NB4 (cell line): ENCODE data around the gene MAP3K13.

ENCODE experiments used
- CTCF ChIP-seq: IDR thresholded peaks from one replicate; pipeline ENCODE4 v1.5.1; 2012; ENCODE audit warnings: low read depth, low read length
- POLR2A ChIP-seq: IDR thresholded peaks from 2 replicates; pipeline ENCODE4 v1.6.1; 2011; ENCODE audit warnings: mild to moderate bottlenecking; ENCODE audit not compliant: insufficient read length; ENCODE audit errors: extremely low read depth

GRCh38 chr3:185411133-185411532 lies 48.2 kb downstream of the MAP3K13 start:
- TF ChIP-seq CTCF (no peak), POLR2A (no peak)
